ENCODE data around the gene NSUN7. TPM values are rescaled to one million over a fixed set of nuclear protein-coding genes. Genes with fewer than 3 reads are reported as not detected.

NSUN7 gene
- total RNA-seq, 2 donors from 2014 or later, result 12.6 to 14.3 TPM

DNA sequence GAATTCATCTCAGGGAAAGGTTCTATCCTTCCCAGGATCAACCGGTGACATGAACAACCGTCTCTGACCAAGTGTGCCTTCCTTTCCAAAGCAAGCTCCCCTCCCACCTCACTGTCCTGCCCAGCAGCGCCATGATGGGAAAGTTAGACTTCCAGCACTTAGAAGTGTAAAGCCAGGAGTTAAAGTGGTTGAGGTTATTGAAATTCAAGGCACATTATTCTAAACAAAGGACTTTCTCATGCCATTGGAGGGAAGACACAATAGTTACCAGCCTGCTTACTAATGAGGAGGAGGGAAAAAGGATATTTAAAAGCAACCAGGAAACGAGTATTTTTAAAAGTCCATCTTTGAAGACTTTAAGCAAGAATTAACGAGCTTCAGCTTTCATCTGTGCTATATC lies 96.8 kb downstream of the NSUN7 start:
- Histone ChIP-seq H3K27me3 (replicated peaks; ENCODE audit: insufficient read depth) (no peaks in the 10 kb centered on the region), H3K4me1 (replicated peaks) (no peaks in the 10 kb centered on the region), H3K27ac (no peak overlapping the region), H3K4me3 (no peak overlapping the region), H3K36me3 (no peaks in the 10 kb centered on the region), H3K9me3 (no peaks in the 10 kb centered on the region)
- no peak for DNase-seq (ENCODE audit: low spot score)
- WGBS, result 96% methylated on average over 5 of the region's 5 CpGs
- intact Hi-C loops (cut with DNase I), result no loop called here
- TF ChIP-seq, protein P1, sequence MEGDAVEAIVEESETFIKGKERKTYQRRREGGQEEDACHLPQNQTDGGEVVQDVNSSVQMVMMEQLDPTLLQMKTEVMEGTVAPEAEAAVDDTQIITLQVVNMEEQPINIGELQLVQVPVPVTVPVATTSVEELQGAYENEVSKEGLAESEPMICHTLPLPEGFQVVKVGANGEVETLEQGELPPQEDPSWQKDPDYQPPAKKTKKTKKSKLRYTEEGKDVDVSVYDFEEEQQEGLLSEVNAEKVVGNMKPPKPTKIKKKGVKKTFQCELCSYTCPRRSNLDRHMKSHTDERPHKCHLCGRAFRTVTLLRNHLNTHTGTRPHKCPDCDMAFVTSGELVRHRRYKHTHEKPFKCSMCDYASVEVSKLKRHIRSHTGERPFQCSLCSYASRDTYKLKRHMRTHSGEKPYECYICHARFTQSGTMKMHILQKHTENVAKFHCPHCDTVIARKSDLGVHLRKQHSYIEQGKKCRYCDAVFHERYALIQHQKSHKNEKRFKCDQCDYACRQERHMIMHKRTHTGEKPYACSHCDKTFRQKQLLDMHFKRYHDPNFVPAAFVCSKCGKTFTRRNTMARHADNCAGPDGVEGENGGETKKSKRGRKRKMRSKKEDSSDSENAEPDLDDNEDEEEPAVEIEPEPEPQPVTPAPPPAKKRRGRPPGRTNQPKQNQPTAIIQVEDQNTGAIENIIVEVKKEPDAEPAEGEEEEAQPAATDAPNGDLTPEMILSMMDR (IDR thresholded peaks at IDR 0.05), result no peak
- no peak for TF ChIP-seq POLR2A (IDR thresholded peaks at IDR 0.05)
- TF ChIP-seq POLR2AphosphoS5 (IDR thresholded peaks at IDR 0.05), result no peak

DNA sequence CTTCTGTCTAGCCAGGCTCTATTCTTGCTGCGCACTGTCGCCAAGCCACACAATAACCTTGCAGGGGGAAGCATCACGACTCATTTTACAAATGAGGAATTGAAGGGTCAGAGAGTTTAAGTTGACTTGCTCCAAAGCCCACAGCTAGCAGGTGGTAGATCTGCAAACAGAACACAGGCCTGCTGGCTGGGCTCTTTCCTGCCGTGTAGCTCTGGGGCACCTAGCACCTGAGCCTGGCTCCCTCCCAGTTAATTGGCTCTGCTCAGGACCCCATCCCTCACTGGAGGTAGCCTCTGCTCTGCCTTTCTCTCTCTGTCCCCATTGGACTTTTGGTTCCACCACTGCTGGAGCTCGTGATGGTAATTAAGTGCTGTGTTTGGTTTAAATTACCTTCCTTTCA lies 98.5 kb downstream of the NSUN7 start:
- no peaks in the 10 kb centered on the region for H3K4me1 ChIP-seq (replicated peaks)
- no peak overlapping the region for H3K27ac ChIP-seq
- H3K36me3 ChIP-seq, result no peaks in the 10 kb centered on the region
- intact Hi-C loops (cut with DNase I), result no loop called here
- no peaks in the 10 kb centered on the region for H3K9me3 ChIP-seq
- no peaks in the 10 kb centered on the region for H3K27me3 ChIP-seq (replicated peaks; ENCODE audit: insufficient read depth)
- no peak for TF ChIP-seq POLR2AphosphoS5 (IDR thresholded peaks at IDR 0.05)
- TF ChIP-seq, protein P1 (IDR thresholded peaks at IDR 0.05), result no peak
- TF ChIP-seq POLR2A (IDR thresholded peaks at IDR 0.05), result no peak
- WGBS, result 87% methylated on average over 5 of the region's 5 CpGs
- DNase-seq (ENCODE audit: low spot score), result no peak
- no peak overlapping the region for H3K4me3 ChIP-seq

DNA sequence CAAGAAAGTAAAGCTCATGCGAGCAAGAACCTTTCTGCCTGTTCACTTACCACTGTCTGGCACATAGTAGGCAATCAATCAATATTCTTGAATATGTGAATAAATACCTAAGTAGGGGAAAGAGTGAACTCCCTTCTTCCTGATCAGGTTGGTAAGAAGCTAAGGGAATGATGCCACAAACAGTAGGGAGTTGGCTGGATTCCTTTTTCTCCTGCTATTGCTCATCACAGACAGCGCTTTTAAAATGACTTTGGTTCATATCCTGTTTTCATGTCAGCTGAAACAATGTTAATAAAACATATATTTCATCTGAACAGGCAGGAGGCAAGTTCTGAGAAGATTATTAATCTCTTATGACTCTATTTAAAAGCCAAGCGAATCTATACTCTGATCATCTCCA lies 99.2 kb downstream of the NSUN7 start:
- H3K27ac ChIP-seq, result no peak overlapping the region
- H3K9me3 ChIP-seq, result no peaks in the 10 kb centered on the region
- no peaks in the 10 kb centered on the region for H3K36me3 ChIP-seq
- 80% methylated on average over 3 of the region's 3 CpGs for WGBS
- TF ChIP-seq, protein P1 (IDR thresholded peaks at IDR 0.05), result no peak
- TF ChIP-seq POLR2AphosphoS5 (IDR thresholded peaks at IDR 0.05), result no peak
- no peak for TF ChIP-seq POLR2A (IDR thresholded peaks at IDR 0.05)
- intact Hi-C loops (cut with DNase I), result no loop called here
- H3K4me3 ChIP-seq, result no peak overlapping the region
- DNase-seq (ENCODE audit: low spot score), result no peak
- H3K4me1 ChIP-seq (replicated peaks), result no peaks in the 10 kb centered on the region
- no peaks in the 10 kb centered on the region for H3K27me3 ChIP-seq (replicated peaks; ENCODE audit: insufficient read depth)

DNA sequence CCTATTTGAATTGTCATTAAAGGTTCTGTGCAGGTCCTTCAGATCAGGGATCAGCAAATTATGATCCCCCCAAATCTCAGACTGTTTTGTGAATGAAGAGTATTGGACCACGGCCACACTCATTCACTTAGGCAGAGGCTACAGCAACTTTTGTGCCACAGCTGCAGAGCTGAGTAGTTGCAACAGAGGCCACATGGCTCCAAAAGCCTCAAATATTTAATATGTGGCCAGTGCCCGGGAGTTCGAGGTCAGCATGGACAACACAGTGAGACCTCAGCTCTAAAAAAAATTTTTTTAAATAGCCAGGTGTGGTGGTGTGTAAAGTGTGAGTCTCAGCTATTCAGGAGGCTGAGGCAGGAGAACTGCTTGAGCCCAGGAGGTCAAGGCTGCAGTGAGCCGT lies 100.7 kb downstream of the NSUN7 start:
- H3K4me3 ChIP-seq, result no peak overlapping the region
- no peak for DNase-seq (ENCODE audit: low spot score)
- no peaks in the 10 kb centered on the region for H3K9me3 ChIP-seq
- WGBS, result 89% methylated on average over 4 of the region's 4 CpGs
- intact Hi-C loops (cut with DNase I), result no loop called here
- no peak overlapping the region for H3K27ac ChIP-seq
- no peaks in the 10 kb centered on the region for H3K4me1 ChIP-seq (replicated peaks)
- H3K27me3 ChIP-seq (replicated peaks; ENCODE audit: insufficient read depth), result no peaks in the 10 kb centered on the region
- no peaks in the 10 kb centered on the region for H3K36me3 ChIP-seq
- TF ChIP-seq POLR2AphosphoS5 (IDR thresholded peaks at IDR 0.05), result no peak
- TF ChIP-seq, protein P1 (IDR thresholded peaks at IDR 0.05), result no peak
- no peak for TF ChIP-seq POLR2A (IDR thresholded peaks at IDR 0.05)

DNA sequence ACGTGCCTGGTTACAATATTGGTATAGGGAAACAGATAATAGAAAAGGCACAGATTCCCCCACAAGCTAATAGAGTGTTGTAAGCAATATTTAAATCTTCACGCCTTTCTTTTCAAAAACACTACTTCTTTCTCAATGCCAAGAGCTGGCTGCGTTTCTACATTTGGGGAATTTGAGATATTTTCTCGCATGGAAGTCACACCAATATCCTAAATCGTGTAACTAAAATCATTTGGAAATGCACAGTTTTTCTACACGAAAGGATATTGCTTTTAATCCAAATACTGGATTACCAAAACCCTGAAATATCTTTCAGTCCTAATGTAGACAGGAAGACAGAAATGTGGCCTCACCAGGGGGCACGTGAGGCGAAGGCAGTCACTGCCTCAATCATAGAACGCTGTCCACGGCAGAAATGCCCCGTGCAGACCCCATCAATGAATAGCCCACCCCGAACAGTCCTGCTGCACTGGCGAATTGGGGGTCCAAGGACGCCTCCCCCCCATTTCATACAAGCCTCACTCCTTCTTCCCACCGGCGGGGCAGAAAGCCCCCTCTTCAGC lies 106.6 kb downstream of the NSUN7 start:
- no peak for DNase-seq (ENCODE audit: low spot score)
- Histone ChIP-seq H3K9me3 (no peaks in the 10 kb centered on the region), H3K27ac (no peak overlapping the region), H3K36me3 (no peaks in the 10 kb centered on the region), H3K27me3 (replicated peaks; ENCODE audit: insufficient read depth) (no peaks in the 10 kb centered on the region), H3K4me1 (replicated peaks) (no peaks in the 10 kb centered on the region), H3K4me3 (peak overlapping the region; percentile 19 to 30)
- intact Hi-C loops (cut with DNase I), result no loop called here
- 60% methylated on average over 16 of the region's 16 CpGs for WGBS
- no peak for TF ChIP-seq POLR2AphosphoS5 (IDR thresholded peaks at IDR 0.05)
- no peak for TF ChIP-seq POLR2A (IDR thresholded peaks at IDR 0.05)
- TF ChIP-seq, protein P1 (IDR thresholded peaks at IDR 0.05), result no peak

All from prostate gland (tissue), 2 donors.